Activated CD4-positive, alpha-beta T cell treated with anti-CD3 and anti-CD28 coated beads for 24 hours (primary cell): ENCODE data around the gene MYD88.

Source experiments
- DNase-seq, 2 donors: peaks; one replicate each; pipeline ENCODE4 v3.0.0-alpha.2; 2020; ENCODE audit warnings: low read depth in 2 of 2

MYD88 gene

GRCh38 chr3:38112378-38112761, 26.1 kb upstream of the MYD88 start:
- DNase-seq: no peak

DNA sequence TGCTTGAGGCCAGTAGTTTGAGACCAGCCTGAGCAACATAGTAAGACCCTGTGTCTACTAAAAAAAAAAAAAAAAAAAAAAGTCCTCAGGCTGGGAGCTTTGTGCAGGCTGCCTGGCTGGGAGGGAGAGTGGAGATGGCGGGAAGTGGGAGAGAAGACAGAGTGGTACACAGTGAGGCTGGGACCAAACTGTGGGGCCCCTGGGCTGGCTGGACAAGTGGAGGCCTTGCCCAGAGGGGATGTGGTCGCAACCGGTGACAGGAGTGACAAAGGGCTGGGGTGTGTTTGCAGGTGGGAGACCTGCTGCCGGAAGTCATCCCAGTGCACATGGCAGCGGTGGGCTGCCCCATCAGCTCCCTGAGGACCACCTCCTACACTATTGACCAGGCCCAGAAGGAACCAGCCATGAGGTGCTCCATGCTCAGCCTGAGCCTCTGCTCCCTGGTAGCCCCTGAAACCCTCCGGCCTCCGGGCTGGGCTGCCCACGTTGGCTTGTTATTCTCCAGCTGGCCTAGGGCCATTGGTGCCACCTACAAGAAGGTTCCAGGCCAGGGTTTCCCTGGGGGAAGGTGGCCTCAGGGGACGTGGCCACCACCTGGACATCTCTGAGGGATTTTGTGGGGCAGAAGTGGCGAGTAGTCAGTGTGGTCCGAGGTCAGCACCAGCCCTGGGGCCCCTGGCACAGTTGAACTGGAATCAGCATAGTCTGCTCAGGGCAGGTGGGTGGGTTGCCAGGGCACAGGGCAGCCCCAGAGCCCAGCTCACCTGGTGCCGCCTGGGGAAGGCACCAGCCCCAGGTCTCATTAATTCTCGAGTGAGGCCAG, 24.2 kb upstream of the MYD88 start:
- DNase-seq: no peak

- no peak for DNase-seq
Measured at GRCh38 chr3:38114875-38115644, 23.4 kb upstream of the MYD88 start.

DNA sequence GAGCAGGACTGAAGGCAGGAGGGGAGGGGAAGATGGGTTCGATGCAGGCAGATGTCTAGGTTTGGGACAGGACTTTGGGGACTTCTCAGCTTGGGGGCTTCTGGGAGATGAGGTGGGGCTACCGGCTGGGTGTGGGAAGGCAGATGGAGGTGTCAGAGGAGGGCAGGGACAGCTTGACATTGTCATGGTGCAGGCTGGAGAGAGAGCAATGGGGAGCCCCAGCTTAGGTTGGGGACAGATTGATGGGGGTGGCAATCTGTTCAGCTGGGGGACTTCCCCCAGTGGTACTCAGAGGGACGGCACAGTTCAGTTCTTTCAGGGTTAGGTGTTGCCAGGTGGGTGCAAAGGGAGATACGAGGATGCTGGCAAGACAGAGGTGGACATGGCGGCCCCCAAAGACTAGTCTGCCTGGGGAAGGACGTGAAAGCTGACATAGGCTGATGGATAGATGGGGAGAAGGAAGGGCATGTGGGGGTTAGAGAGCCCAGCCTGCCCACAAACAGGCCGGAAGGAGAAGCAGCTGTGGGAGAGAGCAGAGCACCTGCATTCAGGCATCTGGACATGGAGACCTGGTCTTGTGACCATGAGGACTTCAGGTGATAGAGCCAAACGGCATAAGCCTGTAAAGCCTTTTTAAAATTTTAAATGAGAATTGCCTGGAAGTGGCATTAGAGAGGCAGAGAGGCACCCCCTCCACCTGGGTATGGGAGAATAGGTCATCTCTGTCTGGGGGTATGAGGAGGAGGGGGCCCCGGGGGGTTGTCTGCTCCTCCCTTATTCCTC, 22.6 kb upstream of the MYD88 start:
- no peak for DNase-seq

- no peak for DNase-seq
Measured at GRCh38 chr3:38116471-38117162, 21.8 kb upstream of the MYD88 start.

GRCh38 chr3:38117163-38117716, 21.2 kb upstream of the MYD88 start:
- DNase-seq: no peak

GRCh38 chr3:38117748-38118420, 20.6 kb upstream of the MYD88 start:
- DNase-seq: peak; percentile 48 to 69

DNA sequence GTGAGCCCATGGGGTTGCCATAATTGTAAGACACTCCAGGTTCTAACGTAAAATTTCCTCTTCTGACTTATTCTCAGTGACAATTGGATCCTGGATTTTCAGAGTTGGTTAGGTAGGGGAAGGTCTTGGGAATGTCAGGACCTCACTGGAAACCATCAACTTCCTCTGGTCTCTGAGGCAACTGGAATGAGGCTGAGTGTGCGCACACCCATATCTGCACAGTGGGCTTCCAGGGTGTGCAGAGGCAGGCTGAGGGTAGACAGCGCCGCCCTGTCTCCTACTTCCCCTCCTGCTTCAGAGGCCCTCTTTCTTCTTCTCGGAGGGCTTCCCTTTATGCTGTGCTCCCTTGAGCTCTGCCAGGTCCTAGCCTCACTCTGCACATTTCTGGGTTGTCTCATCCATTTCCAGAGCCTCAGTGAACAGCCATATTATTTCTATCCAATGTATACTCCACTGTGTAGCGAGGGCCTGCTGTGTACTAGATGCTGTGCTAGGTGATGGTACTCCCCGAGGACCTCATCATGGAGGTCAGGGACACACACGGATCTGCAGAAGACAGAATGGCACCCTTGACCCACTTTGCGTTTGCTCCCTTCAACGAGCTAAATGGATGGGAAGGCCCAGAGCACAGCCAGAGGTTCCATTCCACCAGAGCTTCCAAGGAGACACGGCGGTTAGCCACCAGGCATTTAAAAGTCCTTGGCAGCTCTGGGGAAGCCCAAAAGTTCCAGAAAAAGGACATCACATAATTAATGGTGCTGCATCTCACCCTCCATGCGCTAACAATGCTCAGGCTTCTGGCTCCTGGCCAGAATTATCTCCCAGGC, 19.8 kb upstream of the MYD88 start:
- DNase-seq: no peak

GRCh38 chr3:38119248-38119544, 19.3 kb upstream of the MYD88 start:
- DNase-seq: no peak

DNA sequence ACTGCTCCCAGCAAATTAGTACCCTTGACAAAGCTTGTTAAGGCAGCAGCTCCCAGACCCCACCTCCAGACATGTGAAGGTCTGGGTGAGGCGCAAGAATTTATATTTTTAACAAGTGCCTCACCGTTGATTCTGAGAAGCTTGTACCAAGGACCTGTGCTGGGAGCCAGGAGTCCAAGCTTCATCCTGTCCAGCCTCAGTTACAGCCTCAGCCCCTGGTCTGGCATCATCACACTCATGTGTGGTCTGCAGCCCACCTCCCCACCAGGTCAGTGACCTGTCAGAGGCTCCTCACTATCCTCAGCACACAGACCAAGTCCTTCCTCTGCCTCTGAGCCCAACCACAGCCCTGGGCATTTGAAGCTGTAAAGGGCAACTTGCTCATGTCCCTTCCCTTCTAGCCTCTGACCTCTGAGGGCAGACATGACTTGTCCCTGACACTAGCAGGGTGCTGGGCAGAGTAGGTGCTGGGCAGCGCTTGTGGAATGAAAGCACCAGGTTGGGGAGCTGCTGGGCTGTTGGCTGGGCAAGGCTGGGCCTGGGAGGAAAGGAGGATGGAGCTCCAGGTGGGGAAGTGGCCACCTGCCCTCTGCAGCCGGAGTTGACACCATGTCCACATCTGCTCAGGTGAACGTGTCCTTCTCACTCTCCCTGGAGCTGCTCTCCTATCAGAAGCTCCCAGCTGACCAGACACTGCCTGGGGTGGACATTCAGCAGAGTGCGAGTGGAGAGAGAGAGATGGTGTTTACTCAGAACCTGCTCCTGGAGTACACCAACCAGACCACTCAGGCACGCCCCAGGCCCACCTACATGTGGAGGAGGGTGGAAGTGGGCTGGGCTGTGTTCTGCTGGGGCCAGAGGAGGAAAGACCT, 18.4 kb upstream of the MYD88 start:
- DNase-seq: no peak

DNA sequence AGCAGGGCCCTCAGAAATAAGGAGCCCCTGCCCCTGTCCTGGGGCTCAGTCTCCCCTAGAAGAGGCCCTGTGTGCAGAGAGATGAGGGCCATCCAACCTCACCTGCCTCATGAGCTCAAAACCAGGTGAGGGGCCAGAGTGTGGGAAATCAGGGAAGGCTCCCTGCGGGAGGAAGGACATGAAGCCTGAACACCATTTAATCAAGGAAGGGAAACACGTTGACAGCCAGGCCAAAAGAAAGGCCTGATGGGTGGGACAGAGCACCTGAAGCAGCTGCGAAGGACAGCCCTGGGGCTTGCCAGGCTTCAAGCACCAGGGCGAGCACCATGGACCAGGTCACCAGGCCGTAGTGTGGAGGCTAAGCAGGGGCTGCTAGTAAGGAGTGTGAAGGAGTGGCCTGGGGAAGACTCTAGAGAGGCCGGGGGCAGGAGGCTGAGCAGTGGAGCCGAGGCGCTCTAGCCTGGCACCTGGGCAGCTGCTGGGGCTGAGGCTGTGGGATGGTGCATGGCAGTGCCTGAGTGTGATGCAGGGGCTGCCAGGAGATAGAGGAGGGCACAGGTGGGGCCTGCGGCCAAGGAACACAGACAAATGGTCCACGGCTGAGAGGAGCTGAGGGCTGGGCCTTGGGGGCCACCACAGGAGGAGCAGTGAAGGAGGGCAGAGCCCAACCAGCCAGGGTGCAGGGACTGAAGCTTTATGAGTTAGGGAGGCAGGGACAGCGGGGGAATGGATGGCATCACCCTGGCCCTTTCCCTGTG, 17.6 kb upstream of the MYD88 start:
- DNase-seq: no peak

DNA sequence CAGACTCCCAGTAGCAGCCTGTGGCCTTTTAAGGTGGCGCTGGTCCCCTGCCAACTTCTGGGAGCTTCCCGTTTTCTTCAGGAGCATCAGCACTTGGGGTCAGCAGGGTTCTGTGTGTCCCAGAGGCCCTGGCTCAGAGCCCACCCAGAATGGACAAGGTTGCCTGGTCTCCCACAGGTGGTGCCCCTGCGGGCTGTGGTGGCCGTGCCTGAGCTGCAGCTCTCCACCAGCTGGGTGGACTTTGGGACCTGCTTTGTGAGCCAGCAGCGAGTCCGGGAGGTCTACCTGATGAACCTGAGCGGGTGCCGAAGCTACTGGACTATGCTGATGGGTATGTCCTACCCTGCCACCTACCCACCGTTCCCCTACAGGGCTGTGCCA, 17.0 kb upstream of the MYD88 start:
- no peak for DNase-seq

DNA sequence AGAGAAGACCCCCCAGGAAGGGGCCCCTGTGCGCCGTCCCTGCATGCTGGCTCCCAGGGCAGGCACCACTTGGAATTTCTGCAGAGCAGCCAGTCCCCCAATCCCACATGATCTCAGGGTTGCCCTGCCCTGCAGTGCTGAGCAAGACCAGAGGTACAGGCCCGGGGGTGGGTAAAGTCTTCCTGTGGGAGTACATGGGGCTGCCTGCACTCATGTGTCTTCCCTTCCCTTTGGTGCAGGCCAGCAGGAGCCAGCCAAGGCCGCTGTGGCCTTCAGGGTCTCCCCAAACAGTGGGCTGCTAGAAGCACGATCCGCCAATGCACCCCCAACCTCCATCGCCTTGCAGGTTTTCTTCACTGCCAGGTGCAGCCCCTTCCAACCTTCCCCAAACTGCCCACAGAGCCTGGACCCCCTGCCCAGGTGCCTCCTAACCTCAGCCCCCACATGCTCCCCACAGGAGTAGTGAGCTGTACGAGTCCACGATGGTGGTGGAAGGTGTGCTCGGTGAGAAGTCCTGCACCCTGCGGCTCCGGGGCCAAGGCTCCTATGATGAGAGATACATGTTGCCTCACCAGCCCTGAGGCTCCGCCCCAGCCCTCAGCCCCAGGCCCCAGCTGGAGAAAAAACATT, 16.5 kb upstream of the MYD88 start:
- DNase-seq: no peak

DNA sequence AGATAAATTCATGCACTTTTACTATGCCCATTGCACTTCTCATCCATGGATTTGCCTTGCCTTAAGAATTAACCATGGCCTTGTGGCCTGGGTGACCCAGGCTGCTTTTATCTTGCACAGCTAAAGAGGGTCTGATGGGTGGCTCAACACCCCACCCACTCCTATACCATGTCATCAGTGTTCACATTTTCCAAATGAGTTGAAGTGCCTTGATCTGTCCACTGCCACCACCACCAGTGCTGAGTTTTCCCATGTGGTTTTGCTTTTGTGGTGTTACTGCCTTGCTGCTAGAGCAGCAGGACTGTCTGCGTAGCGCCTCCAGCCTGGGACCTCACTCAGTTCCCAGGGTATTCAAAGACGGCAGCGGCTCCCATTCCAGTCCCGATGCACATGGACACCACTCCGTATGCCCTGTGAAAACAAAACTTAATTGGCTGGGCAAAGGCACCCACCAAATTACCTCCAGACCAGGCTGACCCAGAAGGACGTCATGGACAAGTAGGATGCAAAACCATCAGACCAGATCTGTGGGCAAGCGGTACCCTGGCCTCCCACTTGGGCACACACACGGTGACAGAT, 15.7 kb upstream of the MYD88 start:
- no peak for DNase-seq

DNA sequence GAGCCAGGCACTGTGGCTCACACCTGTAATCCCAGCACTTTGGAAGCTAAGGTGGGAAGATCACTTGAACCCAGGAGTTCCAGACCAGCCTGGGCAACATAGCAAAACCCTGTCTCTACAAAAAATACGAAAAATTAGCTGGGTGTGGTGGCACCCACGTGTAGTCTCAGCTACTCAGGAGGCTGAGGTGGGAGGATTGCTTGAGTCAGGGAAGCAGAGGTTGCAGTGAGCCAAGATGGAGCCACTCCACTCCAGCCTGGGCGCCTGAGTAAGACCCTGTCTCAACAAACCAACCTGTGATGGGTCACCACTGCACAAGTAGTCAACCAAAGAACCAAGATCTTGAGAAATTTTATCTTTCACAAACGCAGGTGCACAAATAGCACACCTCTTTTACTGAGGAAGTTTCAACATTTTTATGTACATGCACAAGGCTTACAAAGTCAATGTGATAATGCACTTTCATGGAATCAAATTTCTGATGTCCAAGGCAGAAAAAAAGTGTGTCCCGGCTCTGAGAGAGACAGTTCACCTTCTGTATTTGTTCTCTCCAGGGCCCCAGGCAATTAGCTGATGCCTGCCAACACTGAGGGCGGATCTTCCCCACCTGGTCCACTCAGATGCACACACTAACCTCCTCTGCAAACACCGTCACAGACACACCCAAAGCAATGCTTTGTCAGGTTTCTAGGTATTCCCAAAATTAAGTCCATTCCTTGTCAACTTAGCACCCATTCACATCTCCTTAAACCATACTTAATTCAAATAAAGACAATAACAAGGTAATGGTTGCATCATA, 13.9 kb upstream of the MYD88 start:
- no peak for DNase-seq

DNA sequence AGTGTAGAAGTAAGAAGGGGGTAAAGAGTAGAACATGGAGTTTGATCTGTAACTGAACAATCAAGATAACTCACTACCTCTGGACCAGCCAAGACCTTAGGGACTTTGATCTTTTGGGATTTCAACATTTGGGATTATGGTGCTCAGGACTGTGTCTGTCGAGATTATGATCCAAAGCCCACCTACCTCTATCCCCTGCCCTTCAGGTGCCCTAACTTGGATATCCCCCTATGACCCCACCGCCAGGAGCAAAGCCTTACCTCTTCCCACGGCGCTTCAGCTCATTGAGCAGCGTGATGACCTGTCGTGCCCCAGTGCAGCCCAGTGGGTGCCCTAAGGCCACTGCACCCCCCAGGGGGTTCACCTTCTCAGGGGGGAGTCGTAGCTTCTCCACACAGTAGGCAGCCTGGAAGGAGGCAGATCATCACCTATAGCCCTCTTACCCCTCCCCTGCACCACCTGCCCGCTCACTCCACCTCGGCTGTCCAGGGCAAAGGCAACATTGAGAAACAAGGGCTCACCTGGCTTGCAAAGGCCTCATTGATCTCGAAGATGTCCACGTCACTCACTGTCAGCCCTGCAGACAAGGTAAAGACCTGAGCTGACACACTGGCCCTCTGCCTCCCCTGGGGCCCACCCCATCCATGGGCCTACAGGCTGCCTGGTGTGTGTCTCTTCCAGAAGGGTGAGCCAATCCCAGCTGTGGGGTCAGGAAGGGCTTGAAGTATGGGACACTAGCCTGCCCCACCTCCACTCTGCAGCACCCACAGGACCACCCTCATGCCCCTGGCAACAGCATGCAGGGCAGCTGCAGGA, 12.9 kb upstream of the MYD88 start:
- no peak for DNase-seq
